Measurements from ENCODE around the gene GRAMD4. TPM values are rescaled to one million over a fixed set of nuclear protein-coding genes. Genes with fewer than 3 reads are reported as not detected.

GRAMD4 gene
- total RNA-seq, 1 experiment from 2014 or later, result 17.1 TPM

DNA sequence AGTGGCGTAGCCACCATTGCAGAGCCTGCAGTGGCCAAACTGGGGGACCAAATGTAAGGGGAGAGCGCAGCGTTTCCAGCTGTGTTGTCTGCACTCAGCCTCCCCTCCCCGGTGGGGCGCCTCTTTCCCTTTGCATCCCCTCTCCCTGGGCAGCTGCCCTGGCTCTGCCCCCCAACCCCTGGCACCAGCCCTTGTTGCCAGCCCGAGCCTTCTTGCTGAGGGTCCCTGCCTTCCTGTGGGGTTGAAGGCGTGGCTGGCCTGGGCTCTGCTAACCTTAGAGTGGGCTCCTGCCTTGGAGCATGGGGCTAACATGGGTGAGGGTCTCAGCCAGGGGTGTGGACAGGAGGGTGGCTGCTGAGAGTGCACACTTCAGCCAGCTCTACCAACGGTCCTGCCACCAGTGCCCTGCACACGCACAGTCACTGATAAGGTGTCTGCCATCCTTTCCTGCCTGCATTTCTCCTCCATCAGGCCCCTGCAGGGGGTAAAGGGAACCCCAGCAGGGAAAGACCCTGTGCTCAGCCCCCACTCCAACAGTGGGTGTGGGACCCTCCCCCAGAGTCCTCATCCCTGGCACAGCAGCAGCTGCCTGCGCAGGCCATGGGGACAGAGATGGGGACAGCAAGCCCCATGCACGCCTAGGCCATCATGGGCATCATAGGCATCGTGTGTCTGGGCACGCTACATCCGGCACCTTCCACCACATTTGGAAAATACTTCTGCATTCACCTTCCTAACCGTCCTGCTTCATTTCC lies 74.4 kb downstream of the GRAMD4 start:
- no peaks in the 10 kb centered on the region for H3K27me3 ChIP-seq (ENCODE audit: control insufficient read depth, insufficient read depth, low read length)
- peaks cover 21% of the 10 kb centered on the region for H3K36me3 ChIP-seq (replicated peaks; ENCODE audit: control insufficient read depth, insufficient read depth, low read length)
- no peak overlapping the region for H3K4me3 ChIP-seq (ENCODE audit: insufficient read depth, low read depth, low read length)
- peak; percentile 49 for DNase-seq

DNA sequence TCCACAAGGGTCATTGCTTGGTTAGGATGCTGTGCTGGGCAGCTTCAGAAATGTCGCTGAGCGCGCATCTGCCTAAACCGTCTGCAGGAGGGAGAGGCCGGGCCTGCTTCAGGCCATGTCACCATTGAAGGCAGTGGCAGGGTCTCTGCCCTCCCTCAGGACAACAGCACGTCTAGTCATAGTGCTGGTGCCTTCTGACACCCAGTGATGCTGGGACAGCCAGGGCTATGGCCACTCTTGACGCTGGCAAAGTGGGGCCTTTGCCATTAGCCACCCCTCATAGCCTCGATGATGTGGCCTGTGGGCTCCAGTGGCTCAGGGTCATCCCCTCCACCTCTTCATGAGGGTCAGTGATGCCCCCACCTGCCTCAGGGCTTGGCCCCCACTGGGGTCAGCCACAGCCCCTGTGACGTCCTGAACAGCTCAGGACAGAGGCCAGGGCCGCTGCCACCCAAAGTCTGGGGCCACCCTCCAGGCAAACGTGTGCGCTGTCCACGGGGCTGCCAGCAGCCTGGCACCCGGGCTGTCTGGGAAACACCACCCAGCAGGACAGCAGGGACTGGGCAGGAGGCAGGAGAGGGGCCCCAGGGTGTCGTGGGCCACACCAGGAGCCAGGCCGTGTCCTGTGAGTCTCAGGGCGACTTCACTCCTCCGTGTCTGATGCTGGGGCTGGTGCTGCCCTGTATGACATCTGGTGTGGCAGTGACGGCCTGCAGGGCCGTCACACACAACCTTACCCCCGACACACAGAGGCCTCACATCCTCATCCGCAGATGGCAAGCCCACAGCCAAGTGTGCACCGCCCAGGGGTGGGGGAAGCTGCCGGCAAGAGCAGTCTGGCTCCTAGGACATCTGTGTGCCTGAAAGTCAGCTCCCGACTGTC lies 75.4 kb downstream of the GRAMD4 start:
- peak; percentile 33 for DNase-seq
- Histone ChIP-seq H3K27me3 (ENCODE audit: control insufficient read depth, insufficient read depth, low read length) (no peaks in the 10 kb centered on the region), H3K36me3 (replicated peaks; ENCODE audit: control insufficient read depth, insufficient read depth, low read length) (peaks cover 19% of the 10 kb centered on the region), H3K4me3 (ENCODE audit: insufficient read depth, low read depth, low read length) (no peak overlapping the region)

DNA sequence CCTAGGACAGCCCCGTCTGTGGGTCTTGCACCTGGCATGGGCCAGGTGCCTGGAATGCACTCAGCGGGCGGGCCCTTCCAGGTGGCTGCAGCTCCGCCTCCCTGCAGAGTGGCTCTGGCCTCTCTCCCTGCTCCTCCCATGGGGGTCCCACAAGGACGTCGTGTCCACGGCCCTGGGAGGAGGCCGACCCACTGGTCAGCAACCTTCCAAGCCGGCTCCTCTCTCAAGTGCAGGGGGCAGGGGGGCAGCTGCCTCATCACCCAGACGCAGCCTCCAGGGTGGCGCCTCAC lies 76.0 kb downstream of the GRAMD4 start:
- Histone ChIP-seq H3K36me3 (replicated peaks; ENCODE audit: control insufficient read depth, insufficient read depth, low read length) (peaks cover 23% of the 10 kb centered on the region), H3K27me3 (ENCODE audit: control insufficient read depth, insufficient read depth, low read length) (no peaks in the 10 kb centered on the region), H3K4me3 (ENCODE audit: insufficient read depth, low read depth, low read length) (no peak overlapping the region)
- DNase-seq, result peak; percentile 56

DNA sequence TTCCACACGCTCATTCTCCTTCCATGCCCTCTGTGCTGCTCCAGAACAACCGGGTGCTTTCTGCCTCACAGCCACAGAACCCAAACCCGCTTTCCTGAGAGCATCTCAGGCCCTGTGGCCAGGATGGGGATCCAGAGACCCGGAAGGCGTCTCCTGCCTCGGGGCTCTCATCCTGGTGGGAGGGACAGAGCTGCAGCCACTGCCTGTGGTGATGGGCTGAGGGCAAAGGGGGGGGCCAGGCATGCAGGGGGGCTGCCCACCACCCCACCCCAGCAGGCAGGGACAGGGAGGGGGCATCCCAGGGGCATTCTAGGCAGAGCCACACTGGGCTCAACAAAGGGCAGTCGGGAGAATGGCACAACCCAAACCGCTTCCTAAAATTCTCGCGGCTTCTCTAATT lies 76.4 kb downstream of the GRAMD4 start:
- peak; percentile 50 for DNase-seq
- H3K27me3 ChIP-seq (ENCODE audit: control insufficient read depth, insufficient read depth, low read length), result no peaks in the 10 kb centered on the region
- H3K4me3 ChIP-seq (ENCODE audit: insufficient read depth, low read depth, low read length), result no peak overlapping the region
- peaks cover 20% of the 10 kb centered on the region for H3K36me3 ChIP-seq (replicated peaks; ENCODE audit: control insufficient read depth, insufficient read depth, low read length)

GRCh38 chr22:46697811-46698515 lies 77.8 kb downstream of the GRAMD4 start:
- Histone ChIP-seq H3K27me3 (ENCODE audit: control insufficient read depth, insufficient read depth, low read length) (no peaks in the 10 kb centered on the region), H3K36me3 (replicated peaks; ENCODE audit: control insufficient read depth, insufficient read depth, low read length) (peaks cover 18% of the 10 kb centered on the region), H3K4me3 (ENCODE audit: insufficient read depth, low read depth, low read length) (no peak overlapping the region)
- peak; percentile 18 for DNase-seq

DNA sequence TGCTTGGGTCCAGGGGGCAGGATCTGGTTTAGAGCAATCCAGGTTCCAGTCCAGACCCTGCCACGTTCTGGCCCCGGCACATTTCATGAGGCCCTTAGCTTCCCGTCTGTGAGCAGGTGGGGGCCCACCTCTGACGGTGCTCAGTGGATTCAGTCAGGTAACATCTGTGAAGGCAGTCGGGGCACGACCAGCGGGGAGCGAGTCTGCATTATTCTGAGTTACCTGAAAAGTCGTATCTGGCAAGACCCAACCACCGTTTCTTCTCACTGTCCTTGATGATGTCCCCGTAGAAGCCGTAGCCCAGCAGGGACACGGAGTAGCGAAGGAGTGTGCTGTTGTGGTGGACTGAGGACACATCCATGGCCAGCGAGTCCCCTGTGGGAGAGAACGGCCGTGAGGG lies 78.9 kb downstream of the GRAMD4 start:
- peak; percentile 29 for DNase-seq
- Histone ChIP-seq H3K27me3 (ENCODE audit: control insufficient read depth, insufficient read depth, low read length) (no peaks in the 10 kb centered on the region), H3K36me3 (replicated peaks; ENCODE audit: control insufficient read depth, insufficient read depth, low read length) (peaks cover 15% of the 10 kb centered on the region), H3K4me3 (ENCODE audit: insufficient read depth, low read depth, low read length) (no peak overlapping the region)

- Histone ChIP-seq H3K27me3 (ENCODE audit: control insufficient read depth, insufficient read depth, low read length) (no peaks in the 10 kb centered on the region), H3K36me3 (replicated peaks; ENCODE audit: control insufficient read depth, insufficient read depth, low read length) (peaks cover 10% of the 10 kb centered on the region), H3K4me3 (ENCODE audit: insufficient read depth, low read depth, low read length) (no peak overlapping the region)
- DNase-seq, result peak; percentile 48
These were observed 81.1 kb downstream of the GRAMD4 start for GRCh38 chr22:46701262-46701661.

DNA sequence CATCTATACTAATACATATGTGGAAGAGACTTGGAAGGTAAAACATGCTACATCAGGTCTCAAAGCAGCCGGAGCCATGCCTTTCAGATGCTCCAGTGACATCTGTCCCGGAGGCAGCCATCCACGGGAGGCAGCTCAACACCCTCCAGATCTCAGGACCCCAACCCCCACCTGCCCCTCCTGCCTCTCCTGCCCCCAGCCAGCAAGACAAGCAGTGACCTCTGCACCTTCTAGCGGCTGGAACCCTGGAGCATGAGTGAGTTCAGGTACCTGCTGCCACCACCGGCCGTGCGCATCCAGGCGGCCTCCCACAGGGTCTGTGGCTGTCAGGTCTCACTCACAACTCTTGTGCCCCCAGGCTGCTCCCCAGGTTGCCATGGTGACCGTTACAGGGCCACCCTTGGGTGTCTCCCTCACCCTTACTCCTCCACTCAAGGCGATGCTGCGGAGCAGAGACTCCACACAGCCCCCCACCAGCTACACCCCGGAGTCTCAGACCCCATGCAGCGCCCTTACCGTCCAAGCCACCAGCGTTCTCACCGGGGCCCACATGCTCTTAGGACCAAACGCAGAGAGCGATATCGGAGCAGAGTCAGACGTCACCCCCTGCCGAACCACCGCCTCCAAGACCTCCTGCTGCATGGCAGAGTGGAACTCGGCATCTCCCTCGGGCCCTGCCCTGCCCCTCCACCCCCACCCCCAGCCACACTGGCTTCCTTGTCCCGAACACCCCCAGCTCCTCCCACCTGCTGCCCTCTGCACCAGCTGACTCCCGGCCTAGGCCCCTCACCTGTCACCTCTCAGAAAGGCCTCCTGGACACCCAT lies 83.2 kb downstream of the GRAMD4 start:
- DNase-seq, result peak; percentile 50
- H3K27me3 ChIP-seq (ENCODE audit: control insufficient read depth, insufficient read depth, low read length), result no peaks in the 10 kb centered on the region

DNA sequence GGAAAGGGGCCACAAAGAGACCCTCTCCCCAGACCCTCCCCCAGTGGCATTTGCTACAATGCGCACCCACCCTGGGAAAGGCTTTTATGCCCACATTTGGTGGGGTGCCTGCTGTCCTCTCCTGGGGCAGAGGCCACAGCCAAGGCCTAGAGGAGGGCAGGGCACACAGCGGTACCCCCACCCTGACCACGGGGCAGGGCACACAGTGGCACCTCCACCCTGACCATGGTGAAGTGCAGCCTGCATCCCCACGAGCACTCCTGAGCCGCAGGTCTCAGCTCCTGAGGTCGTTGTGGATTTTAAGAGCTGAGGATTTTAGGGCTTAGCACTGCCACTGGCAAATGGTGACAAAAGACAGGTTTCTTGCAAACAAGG lies 83.8 kb downstream of the GRAMD4 start:
- no peaks in the 10 kb centered on the region for H3K27me3 ChIP-seq (ENCODE audit: control insufficient read depth, insufficient read depth, low read length)
- DNase-seq, result no peak
- H3K36me3 ChIP-seq (replicated peaks; ENCODE audit: control insufficient read depth, insufficient read depth, low read length), result peaks cover 10% of the 10 kb centered on the region
- no peak overlapping the region for H3K4me3 ChIP-seq (ENCODE audit: insufficient read depth, low read depth, low read length)

More for the DNA sequence above, 83.2 kb downstream of the GRAMD4 start:
- no peak overlapping the region for H3K4me3 ChIP-seq (ENCODE audit: insufficient read depth, low read depth, low read length)
- H3K36me3 ChIP-seq (replicated peaks; ENCODE audit: control insufficient read depth, insufficient read depth, low read length), result peaks cover 9% of the 10 kb centered on the region

DNA sequence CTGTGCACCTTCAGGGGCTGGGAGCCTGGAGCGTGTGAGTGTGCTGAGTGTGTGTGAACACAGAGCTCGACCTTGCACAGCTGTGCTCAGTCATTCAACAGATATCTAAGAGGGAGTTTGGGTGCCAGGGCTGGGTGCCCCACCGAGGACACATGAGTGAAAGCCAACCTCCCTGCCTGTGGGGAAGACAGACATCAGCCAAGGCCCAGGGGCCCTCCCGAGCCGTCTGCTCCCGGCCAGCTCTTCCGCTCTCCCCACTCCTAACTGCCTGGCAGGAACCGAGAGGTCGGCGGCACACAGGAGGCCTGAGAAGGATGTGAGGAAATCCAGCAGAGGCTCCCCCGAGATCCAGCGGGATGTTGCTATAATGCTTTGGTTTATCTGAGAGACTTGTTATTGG lies 85.9 kb downstream of the GRAMD4 start:
- Histone ChIP-seq H3K4me3 (ENCODE audit: insufficient read depth, low read depth, low read length) (no peak overlapping the region), H3K27me3 (ENCODE audit: control insufficient read depth, insufficient read depth, low read length) (no peaks in the 10 kb centered on the region), H3K36me3 (replicated peaks; ENCODE audit: control insufficient read depth, insufficient read depth, low read length) (peaks cover 11% of the 10 kb centered on the region)
- DNase-seq, result no peak

DNA sequence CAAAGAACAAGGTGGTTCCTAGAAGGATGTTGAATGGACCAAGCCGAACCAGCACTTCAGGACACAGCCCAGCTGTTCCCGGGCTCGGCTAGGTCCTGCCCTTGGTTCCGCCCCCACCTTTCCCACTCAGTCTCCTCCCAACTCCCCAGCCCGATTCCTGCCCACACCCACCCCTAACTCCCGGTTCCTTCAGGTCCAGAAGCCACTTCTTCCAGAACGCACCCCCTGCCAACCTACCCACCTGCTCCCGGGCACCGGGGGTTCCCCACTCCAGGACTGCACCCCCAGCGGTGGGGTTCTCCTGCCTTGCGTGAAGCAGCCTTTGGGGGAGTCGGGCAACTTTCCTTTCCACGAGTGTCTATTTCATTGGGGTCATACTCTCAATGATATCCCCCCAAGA lies 87.1 kb downstream of the GRAMD4 start:
- no peak for DNase-seq
- Histone ChIP-seq H3K27me3 (ENCODE audit: control insufficient read depth, insufficient read depth, low read length) (no peaks in the 10 kb centered on the region), H3K4me3 (ENCODE audit: insufficient read depth, low read depth, low read length) (no peak overlapping the region), H3K36me3 (replicated peaks; ENCODE audit: control insufficient read depth, insufficient read depth, low read length) (peaks cover 12% of the 10 kb centered on the region)

DNA sequence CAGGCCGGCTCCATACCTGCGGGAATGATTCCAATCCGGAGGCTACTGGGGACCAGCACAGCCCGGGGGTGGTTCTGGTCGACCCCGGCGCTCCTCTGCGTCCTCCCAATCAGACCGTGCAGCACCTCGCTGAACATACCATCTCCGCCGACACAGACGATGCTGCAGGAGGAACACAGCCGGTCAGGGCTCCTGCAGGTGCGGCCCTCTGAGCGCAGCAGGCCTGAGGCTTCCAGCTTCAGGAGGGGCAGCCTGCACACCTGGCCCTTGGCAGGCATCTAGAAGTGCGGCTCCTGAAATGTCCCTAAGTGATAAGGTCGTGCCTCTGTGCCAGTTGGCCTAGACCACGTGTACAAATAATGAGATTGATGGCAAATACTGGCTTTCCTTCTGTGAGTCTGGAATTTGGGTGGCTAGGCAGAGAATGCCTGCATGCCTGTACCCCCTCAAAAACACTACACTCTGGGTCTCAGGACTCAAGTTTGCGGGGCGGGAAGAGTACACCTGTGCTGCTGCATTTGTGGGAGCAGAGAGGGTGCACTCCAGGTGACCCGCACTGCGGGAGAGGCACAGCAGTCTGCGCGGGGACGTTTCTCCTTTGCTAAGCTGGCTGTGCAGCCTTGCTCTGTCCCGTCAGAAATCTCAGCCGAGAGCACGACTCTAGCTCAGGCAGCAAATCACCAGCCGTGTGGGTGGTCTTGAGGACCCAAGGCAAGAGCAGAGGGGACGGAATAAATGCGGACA lies 87.8 kb downstream of the GRAMD4 start:
- Histone ChIP-seq H3K4me3 (ENCODE audit: insufficient read depth, low read depth, low read length) (no peak overlapping the region), H3K27me3 (ENCODE audit: control insufficient read depth, insufficient read depth, low read length) (no peaks in the 10 kb centered on the region), H3K36me3 (replicated peaks; ENCODE audit: control insufficient read depth, insufficient read depth, low read length) (peaks cover 13% of the 10 kb centered on the region)
- no peak for DNase-seq

- H3K27me3 ChIP-seq (ENCODE audit: control insufficient read depth, insufficient read depth, low read length), result no peaks in the 10 kb centered on the region
- no peak for DNase-seq
- no peak overlapping the region for H3K4me3 ChIP-seq (ENCODE audit: insufficient read depth, low read depth, low read length)
- H3K36me3 ChIP-seq (replicated peaks; ENCODE audit: control insufficient read depth, insufficient read depth, low read length), result peaks cover 13% of the 10 kb centered on the region
These were observed 88.7 kb downstream of the GRAMD4 start for GRCh38 chr22:46708766-46709330.

Measured in H7 (cell line).